SK-N-SH (cell line): ENCODE data around the gene REXO5. TPM values are rescaled to one million over a fixed set of nuclear protein-coding genes. Genes with fewer than 3 reads are reported as not detected.
"Not testable (repeated sequence)": the region's sequence is repeated elsewhere in the genome, so short reads cannot be mapped to it uniquely, and the experiment has no call there.

ENCODE experiments used
- CTCF ChIA-PET: fragments of 300-600, 350-600 bp; formaldehyde crosslinking; extraction: SDS; loops from one replicate; lab custom pipeline; 2021; lab: Yijun Ruan, JAX
- POLR2A ChIA-PET: fragments of 350-600 bp; sonication (Branson Sonifier 250); formaldehyde crosslinking; extraction: SDS; loops from one replicate; lab custom pipeline; 2020; ENCODE audit warnings: antibody characterized with exemption, inconsistent platforms; lab: Yijun Ruan, JAX
- DNase-seq: peaks from one replicate; pipeline ENCODE4 v3.0.0; 2012
- H2AFZ ChIP-seq: fragments of 200-600 bp; sonication (generic); 2 replicates; pipeline ENCODE4 v1.8.1; 2016; ENCODE audit warnings: antibody characterized with exemption, mild to moderate bottlenecking, low read depth
- H3F3A ChIP-seq: fragments of 200-600 bp; sonication (generic); replicated peaks from 2 replicates; pipeline ENCODE3; 2016; ENCODE audit warnings: antibody characterized with exemption, mild to moderate bottlenecking; ENCODE audit not compliant: insufficient read depth
- H3K27ac ChIP-seq, 2 experiments: fragments of 200-500 bp in 1 of 2; fragments of 200-600 bp in 1 of 2; sonication (Bioruptor generic) in 1 of 2; sonication (generic), shearing (Covaris generic) in 1 of 2; 2 replicates each; pipeline versions ENCODE4 v1.5.1 to v1.6.1; 2014 to 2016; ENCODE audit warnings: low read depth in 2 of 2, inconsistent platforms in 1 of 2, low read length in 1 of 2, mild to moderate bottlenecking in 1 of 2, mixed read lengths in 1 of 2
- H3K27me3 ChIP-seq: fragments of 200-600 bp; sonication (generic), shearing (Covaris generic); 2 replicates; pipeline ENCODE4 v1.6.1; 2016; ENCODE audit warnings: mixed run types; ENCODE audit not compliant: insufficient read depth
- H3K36me3 ChIP-seq, 2 experiments: fragments of 200-500 bp in 1 of 2; fragments of 200-600 bp in 1 of 2; sonication (Bioruptor generic) in 1 of 2; sonication (generic) in 1 of 2; replicated peaks in 1 of 2; 2 replicates each; pipeline versions ENCODE3 to v1.5.1; 2014 to 2016; ENCODE audit warnings: low read length in 1 of 2, mild to moderate bottlenecking in 1 of 2; ENCODE audit not compliant: insufficient read depth in 2 of 2, control insufficient read depth in 1 of 2
- H3K4me1 ChIP-seq, 2 experiments: fragments of 200-500 bp in 1 of 2; fragments of 200-600 bp in 1 of 2; sonication (Bioruptor generic) in 1 of 2; sonication (generic), shearing (Covaris generic) in 1 of 2; 2 replicates each; pipeline versions ENCODE4 v1.5.1 to v1.6.1; 2014 to 2016; ENCODE audit warnings: low read depth in 1 of 2, low read length in 1 of 2, mixed run types in 1 of 2; ENCODE audit not compliant: insufficient read depth in 2 of 2, control insufficient read depth in 1 of 2
- H3K4me2 ChIP-seq: fragments of 200-600 bp; sonication (generic), shearing (Covaris generic); 2 replicates; pipeline ENCODE4 v1.6.1; 2017; ENCODE audit warnings: mixed run types
- H3K4me3 ChIP-seq, 2 experiments: fragments of 200-500 bp in 1 of 2; fragments of 200-600 bp in 1 of 2; sonication (Bioruptor generic) in 1 of 2; sonication (generic), shearing (Covaris generic) in 1 of 2; 2 replicates each; pipeline versions ENCODE4 v1.5.1 to v1.8.1; 2014 to 2016; ENCODE audit warnings: low read depth in 2 of 2, inconsistent platforms in 1 of 2, low read length in 1 of 2, mild to moderate bottlenecking in 1 of 2, mixed read lengths in 1 of 2, moderate library complexity in 1 of 2
- H3K79me2 ChIP-seq: fragments of 200-600 bp; sonication (generic); 2 replicates; pipeline ENCODE4 v1.8.1; 2017; ENCODE audit warnings: mild to moderate bottlenecking; ENCODE audit not compliant: insufficient read depth
- H3K9ac ChIP-seq: fragments of 200-600 bp; sonication (generic); 2 replicates; pipeline ENCODE4 v1.6.1; 2017; ENCODE audit warnings: mixed run types
- H3K9me2 ChIP-seq: fragments of 200-600 bp; sonication (generic); 2 replicates; pipeline ENCODE4 v1.6.1; 2017; ENCODE audit warnings: mixed run types
- H3K9me3 ChIP-seq: fragments of 200-600 bp; sonication (generic); 2 replicates; pipeline ENCODE4 v1.6.1; 2017; ENCODE audit warnings: mixed run types, mild to moderate bottlenecking, moderate library complexity
- H4K20me1 ChIP-seq: fragments of 200-600 bp; sonication (generic); 2 replicates; pipeline ENCODE4 v1.6.1; 2017; ENCODE audit warnings: mild to moderate bottlenecking, mixed run types; ENCODE audit not compliant: insufficient read depth
- CHD2 ChIP-seq: fragments of 150-350 bp; IDR thresholded peaks from 2 replicates; pipeline ENCODE4 v1.6.1; 2018; ENCODE audit warnings: low read length; ENCODE audit not compliant: partially characterized antibody
- FOXJ3 ChIP-seq: sonication (generic); formaldehyde crosslinking; IDR thresholded peaks from 2 replicates; pipeline ENCODE4 v1.5.1; 2020; ENCODE audit warnings: mild to moderate bottlenecking, missing genetic modification reagents
- JUND ChIP-seq: IDR thresholded peaks from 2 replicates; pipeline ENCODE4 v1.4.0; 2012
- MEF2A ChIP-seq: IDR thresholded peaks from 2 replicates; pipeline ENCODE4 v1.4.0; 2012; ENCODE audit warnings: low read depth, borderline replicate concordance
- NFIC ChIP-seq: IDR thresholded peaks from 2 replicates; pipeline ENCODE4 v1.4.0; 2012; ENCODE audit warnings: borderline replicate concordance
- POLR2AphosphoS5 ChIP-seq: IDR thresholded peaks from 2 replicates; pipeline ENCODE4 v1.6.1; 2012; ENCODE audit warnings: low read depth, low read length
- RCOR1 ChIP-seq: fragments of 150-350 bp; IDR thresholded peaks from 2 replicates; pipeline ENCODE4 v1.6.1; 2017; ENCODE audit warnings: antibody characterized with exemption, low read length
- RFX5 ChIP-seq: IDR thresholded peaks from 2 replicates; pipeline ENCODE4 v1.6.1; 2012; ENCODE audit warnings: mild to moderate bottlenecking, improper control_type of control experiment, low read length
- SMC3 ChIP-seq: IDR thresholded peaks from 2 replicates; pipeline ENCODE4 v1.6.1; 2012; ENCODE audit warnings: low read depth, low read length, improper control_type of control experiment
- TAF1 ChIP-seq: IDR thresholded peaks from 2 replicates; pipeline ENCODE4 v1.6.1; 2012; ENCODE audit warnings: low read depth, mild to moderate bottlenecking, low read length, moderate library complexity, borderline replicate concordance
- YY1 ChIP-seq: IDR thresholded peaks from 2 replicates; pipeline ENCODE4 v1.4.0; 2012; ENCODE audit warnings: low read depth, mild to moderate bottlenecking
- WGBS: methylation state at CpG from one replicate; pipeline ENCODE4 v1.1.6; 2017; ENCODE audit warnings: low lambda C conversion rate; 5-methylcytosine and 5-hydroxymethylcytosine counted together
- polyA plus RNA-seq, 3 experiments: library from polyadenylated mRNA; depleted of rRNA; stranded (reverse); fragments of >200 nt; gene quantifications; 2 replicates each; pipeline ENCODE4 v1.2.3, GENCODE V29; 2012
- TF ChIP-seq, protein P1 (sequence below): IDR thresholded peaks from 2 replicates; pipeline ENCODE4 v1.4.0; 2012; ENCODE audit warnings: low read depth
- TF ChIP-seq, protein P2 (sequence below): fragments of 150-350 bp; IDR thresholded peaks from 2 replicates; pipeline ENCODE4 v1.6.1; 2016; ENCODE audit warnings: mild to moderate bottlenecking, low read depth, low read length
- TF ChIP-seq, protein P3 (sequence below): IDR thresholded peaks from 2 replicates; pipeline ENCODE4 v1.4.0; 2012; ENCODE audit warnings: low read depth, borderline replicate concordance
- TF ChIP-seq, protein P4 (sequence below): IDR thresholded peaks from 2 replicates; pipeline ENCODE4 v1.4.0; 2012; ENCODE audit warnings: low read depth, borderline replicate concordance
- TF ChIP-seq, protein P5 (sequence below): fragments of 150-350 bp; IDR thresholded peaks from 2 replicates; pipeline ENCODE4 v1.6.1; 2017; ENCODE audit warnings: antibody characterized with exemption, low read length, low read depth, borderline replicate concordance

The REXO5 gene
- polyA plus RNA-seq, 1 of the 3 experiments (the other 2 are of a cell fraction), result 3.8 TPM

DNA sequence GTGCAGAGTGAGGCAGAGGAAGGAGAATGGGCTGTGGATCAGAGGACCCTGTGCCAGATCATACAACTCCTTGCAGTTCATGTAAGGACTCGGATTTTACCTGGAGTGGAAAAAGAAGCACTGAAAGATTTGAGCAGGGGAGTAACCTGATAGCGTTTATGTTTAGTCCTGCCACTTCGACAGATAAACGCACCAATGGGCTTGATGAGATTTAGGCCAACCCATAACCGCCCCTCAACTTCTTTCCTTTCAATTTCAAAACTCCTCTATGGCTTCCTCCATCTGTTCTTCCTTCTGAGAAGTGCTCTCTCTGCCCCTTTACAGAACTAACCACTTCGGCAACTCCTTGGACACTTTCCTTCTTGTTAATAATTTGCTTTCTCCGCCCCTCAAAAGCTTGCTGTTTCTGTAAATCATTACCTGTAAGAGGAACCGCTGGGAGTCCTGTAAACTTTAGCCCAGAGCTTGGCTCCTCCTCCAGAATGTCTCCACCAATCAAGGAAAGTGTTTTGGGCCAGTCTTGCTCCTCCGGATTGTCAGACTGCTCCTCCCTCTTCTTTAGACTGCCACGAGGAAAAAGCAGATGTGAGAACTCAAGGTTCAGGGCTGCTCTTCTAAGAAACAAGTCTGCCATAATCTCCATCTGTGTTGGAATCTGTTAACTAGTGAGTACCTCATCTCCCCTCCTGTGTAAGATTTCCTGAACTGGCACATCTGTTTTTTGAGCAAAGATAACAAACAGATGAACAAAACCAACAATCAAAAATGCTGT lies 42.7 kb upstream of the REXO5 start, which contains the start of gene ACSM3:
Gene ACSM3, plus strand, starts transcription at position 554 of the 772 bp plus-strand sequence. CDS start 6,021 bp downstream, outside the sequence.
- H3K36me3 ChIP-seq, result no peaks in the 10 kb centered on the region
- H3K79me2 ChIP-seq, result no peaks in the 10 kb centered on the region
- peak; percentile 13 for DNase-seq
- no peaks in the 10 kb centered on the region for H4K20me1 ChIP-seq
- TF ChIP-seq MEF2A, result no peak
- no peak for TF ChIP-seq RFX5
- TF ChIP-seq, protein P1, sequence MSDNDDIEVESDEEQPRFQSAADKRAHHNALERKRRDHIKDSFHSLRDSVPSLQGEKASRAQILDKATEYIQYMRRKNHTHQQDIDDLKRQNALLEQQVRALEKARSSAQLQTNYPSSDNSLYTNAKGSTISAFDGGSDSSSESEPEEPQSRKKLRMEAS, result 0 out of 2 replicates have a peak, but pooled peaks have one; percentile 40
- TF ChIP-seq RCOR1, result no peak
- no peak for TF ChIP-seq SMC3
- no peak for TF ChIP-seq TAF1
- TF ChIP-seq, protein P2, sequence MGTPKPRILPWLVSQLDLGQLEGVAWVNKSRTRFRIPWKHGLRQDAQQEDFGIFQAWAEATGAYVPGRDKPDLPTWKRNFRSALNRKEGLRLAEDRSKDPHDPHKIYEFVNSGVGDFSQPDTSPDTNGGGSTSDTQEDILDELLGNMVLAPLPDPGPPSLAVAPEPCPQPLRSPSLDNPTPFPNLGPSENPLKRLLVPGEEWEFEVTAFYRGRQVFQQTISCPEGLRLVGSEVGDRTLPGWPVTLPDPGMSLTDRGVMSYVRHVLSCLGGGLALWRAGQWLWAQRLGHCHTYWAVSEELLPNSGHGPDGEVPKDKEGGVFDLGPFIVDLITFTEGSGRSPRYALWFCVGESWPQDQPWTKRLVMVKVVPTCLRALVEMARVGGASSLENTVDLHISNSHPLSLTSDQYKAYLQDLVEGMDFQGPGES, result no peak
- no peak for TF ChIP-seq POLR2AphosphoS5
- peak; percentile 26; the same call in 1 of the 2 replicates for TF ChIP-seq YY1
- no peak within 1 kb of the TSS for H3K27ac ChIP-seq
- peak within 1 kb of the TSS; percentile 52 to 63 for H3K4me3 ChIP-seq
- H2AFZ ChIP-seq, result peak within 1 kb of the TSS; percentile 88
- no peaks in the 10 kb centered on the region for H3F3A ChIP-seq
- peak within 1 kb of the TSS; percentile 25; the same call in 1 of the 2 replicates for H3K4me2 ChIP-seq
- ChIA-PET POLR2A (no interaction called here), CTCF (interaction anchor here (0.6 kb wide), 1 partner anchor 1674 kb away, joined by 3 read pairs; no protein-coding TSS in a partner anchor)
- WGBS, result 5% methylated on average over 10 of the region's 10 CpGs
- H3K27me3 ChIP-seq, result no peaks in the 10 kb centered on the region
- H3K9me3 ChIP-seq, result no peaks in the 10 kb centered on the region
- no peak within 1 kb of the TSS for H3K9ac ChIP-seq
- no peaks in the 10 kb centered on the region for H3K4me1 ChIP-seq
- H3K9me2 ChIP-seq, result no peaks in the 10 kb centered on the region

DNA sequence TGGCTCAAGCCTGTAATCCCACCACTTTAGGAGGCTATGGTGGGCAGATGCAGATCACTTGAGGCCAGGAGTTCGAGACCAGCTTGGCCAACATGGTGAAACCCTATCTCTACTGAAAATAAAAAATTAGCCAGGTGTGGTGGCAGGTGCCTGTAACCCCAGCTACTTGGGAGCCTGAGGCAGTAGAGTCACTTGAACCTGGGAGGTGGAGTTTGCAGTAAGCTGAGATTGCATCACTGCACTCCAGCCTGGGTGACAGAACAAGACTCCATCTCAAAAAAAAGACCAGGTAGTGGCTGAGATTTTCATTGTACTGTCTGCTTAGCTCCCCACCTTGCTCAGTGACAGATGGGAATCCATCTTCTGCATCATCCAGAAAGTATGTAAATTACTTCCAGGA lies 41.9 kb upstream of the REXO5 start:
- DNase-seq, H3K9me3 ChIP-seq, H3K4me1 ChIP-seq, H3K4me3 ChIP-seq, POLR2A ChIA-PET, CTCF ChIA-PET, H2AFZ ChIP-seq, H3K79me2 ChIP-seq, H3K27me3 ChIP-seq, H4K20me1 ChIP-seq, H3F3A ChIP-seq, H3K4me2 ChIP-seq, H3K9ac ChIP-seq, H3K9me2 ChIP-seq, H3K36me3 ChIP-seq, H3K27ac ChIP-seq: not testable (repeated sequence)
- WGBS, result 9% methylated on average over 1 of the region's 1 CpG

DNA sequence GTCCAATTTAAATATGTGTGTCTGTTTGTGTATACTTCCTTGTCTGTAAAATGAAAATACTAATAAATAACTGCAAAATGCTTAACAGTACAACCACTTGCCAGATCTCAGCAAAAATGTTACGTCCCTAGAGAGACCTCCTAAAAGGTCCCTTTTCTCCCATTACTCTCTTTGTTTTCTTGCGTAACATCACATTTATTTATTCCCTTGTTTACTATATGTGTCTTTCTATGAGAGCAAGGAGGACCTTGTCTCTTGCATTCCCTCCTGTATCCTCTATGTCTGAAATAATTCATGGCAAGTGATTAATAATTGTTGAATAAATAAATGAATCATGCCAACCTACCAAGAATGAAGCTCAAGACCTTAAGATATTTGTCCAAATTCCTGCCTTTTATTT lies 40.6 kb upstream of the REXO5 start:
- no peaks in the 10 kb centered on the region for H3K27me3 ChIP-seq
- no peaks in the 10 kb centered on the region for H3K36me3 ChIP-seq
- no peak overlapping the region for H3K9ac ChIP-seq
- H3F3A ChIP-seq, result no peaks in the 10 kb centered on the region
- H4K20me1 ChIP-seq, result no peaks in the 10 kb centered on the region
- ChIA-PET POLR2A (interaction anchor here (0.6 kb wide), 1 partner anchor 506 kb away, joined by 4 read pairs; no protein-coding TSS in a partner anchor), CTCF (interaction anchor here (0.6 kb wide), 1 partner anchor 26 kb away, joined by 3 read pairs; no protein-coding TSS in a partner anchor)
- H3K79me2 ChIP-seq, result no peaks in the 10 kb centered on the region
- H3K4me3 ChIP-seq, result no peak overlapping the region
- no peaks in the 10 kb centered on the region for H3K9me3 ChIP-seq
- no peaks in the 10 kb centered on the region for H3K9me2 ChIP-seq
- 88% methylated on average over 2 of the region's 2 CpGs for WGBS
- no peak overlapping the region for H2AFZ ChIP-seq
- no peaks in the 10 kb centered on the region for H3K4me1 ChIP-seq
- no peak overlapping the region for H3K4me2 ChIP-seq
- DNase-seq, result no peak
- H3K27ac ChIP-seq, result no peak overlapping the region
- no peak for TF ChIP-seq JUND
- TF ChIP-seq YY1, result no peak
- no peak for TF ChIP-seq FOXJ3
- no peak for TF ChIP-seq RFX5
- TF ChIP-seq, protein P3, sequence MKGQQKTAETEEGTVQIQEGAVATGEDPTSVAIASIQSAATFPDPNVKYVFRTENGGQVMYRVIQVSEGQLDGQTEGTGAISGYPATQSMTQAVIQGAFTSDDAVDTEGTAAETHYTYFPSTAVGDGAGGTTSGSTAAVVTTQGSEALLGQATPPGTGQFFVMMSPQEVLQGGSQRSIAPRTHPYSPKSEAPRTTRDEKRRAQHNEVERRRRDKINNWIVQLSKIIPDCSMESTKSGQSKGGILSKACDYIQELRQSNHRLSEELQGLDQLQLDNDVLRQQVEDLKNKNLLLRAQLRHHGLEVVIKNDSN, result no peak
- no peak for TF ChIP-seq CHD2
- TF ChIP-seq, protein P4, sequence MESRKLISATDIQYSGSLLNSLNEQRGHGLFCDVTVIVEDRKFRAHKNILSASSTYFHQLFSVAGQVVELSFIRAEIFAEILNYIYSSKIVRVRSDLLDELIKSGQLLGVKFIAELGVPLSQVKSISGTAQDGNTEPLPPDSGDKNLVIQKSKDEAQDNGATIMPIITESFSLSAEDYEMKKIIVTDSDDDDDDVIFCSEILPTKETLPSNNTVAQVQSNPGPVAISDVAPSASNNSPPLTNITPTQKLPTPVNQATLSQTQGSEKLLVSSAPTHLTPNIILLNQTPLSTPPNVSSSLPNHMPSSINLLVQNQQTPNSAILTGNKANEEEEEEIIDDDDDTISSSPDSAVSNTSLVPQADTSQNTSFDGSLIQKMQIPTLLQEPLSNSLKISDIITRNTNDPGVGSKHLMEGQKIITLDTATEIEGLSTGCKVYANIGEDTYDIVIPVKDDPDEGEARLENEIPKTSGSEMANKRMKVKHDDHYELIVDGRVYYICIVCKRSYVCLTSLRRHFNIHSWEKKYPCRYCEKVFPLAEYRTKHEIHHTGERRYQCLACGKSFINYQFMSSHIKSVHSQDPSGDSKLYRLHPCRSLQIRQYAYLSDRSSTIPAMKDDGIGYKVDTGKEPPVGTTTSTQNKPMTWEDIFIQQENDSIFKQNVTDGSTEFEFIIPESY, result no peak
- no peak for TF ChIP-seq RCOR1
- TF ChIP-seq, protein P5, sequence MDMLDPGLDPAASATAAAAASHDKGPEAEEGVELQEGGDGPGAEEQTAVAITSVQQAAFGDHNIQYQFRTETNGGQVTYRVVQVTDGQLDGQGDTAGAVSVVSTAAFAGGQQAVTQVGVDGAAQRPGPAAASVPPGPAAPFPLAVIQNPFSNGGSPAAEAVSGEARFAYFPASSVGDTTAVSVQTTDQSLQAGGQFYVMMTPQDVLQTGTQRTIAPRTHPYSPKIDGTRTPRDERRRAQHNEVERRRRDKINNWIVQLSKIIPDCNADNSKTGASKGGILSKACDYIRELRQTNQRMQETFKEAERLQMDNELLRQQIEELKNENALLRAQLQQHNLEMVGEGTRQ, result no peak
- TF ChIP-seq NFIC, result no peak
